ENCODE measurements around the gene PHETA1.
A peak's percentile ranks its signal among the peaks of the same experiment; 100 is the strongest.
"Not testable (repeated sequence)": the region's sequence is repeated elsewhere in the genome, so short reads cannot be mapped to it uniquely, and the experiment has no call there.

PHETA1 gene

GRCh38 chr12:111405149-111405858, 36.4 kb upstream of the PHETA1 start:
- peak; percentile 98 for DNase-seq

GRCh38 chr12:111404362-111405148, 35.7 kb upstream of the PHETA1 start:
- peak; percentile 41 for DNase-seq

- DNase-seq = not testable (repeated sequence)
Measured at GRCh38 chr12:111402490-111402824, 33.6 kb upstream of the PHETA1 start.

- no peak for DNase-seq
Measured at GRCh38 chr12:111401167-111401605, 32.3 kb upstream of the PHETA1 start.

- DNase-seq = not testable (repeated sequence)
Measured at GRCh38 chr12:111399741-111400404, 31.0 kb upstream of the PHETA1 start.

- no peak for DNase-seq
Measured at GRCh38 chr12:111398530-111398929, 29.6 kb upstream of the PHETA1 start.

GRCh38 chr12:111396726-111397445, 28.0 kb upstream of the PHETA1 start:
- peak; percentile 81 for DNase-seq

- not testable (repeated sequence) for DNase-seq
Measured at GRCh38 chr12:111396271-111396670, 27.4 kb upstream of the PHETA1 start.

GRCh38 chr12:111395336-111396187, 26.7 kb upstream of the PHETA1 start:
- no peak for DNase-seq

- no peak for DNase-seq
Measured at GRCh38 chr12:111394480-111394879, 25.6 kb upstream of the PHETA1 start.

GRCh38 chr12:111393700-111394300, 24.9 kb upstream of the PHETA1 start:
- DNase-seq = no peak

GRCh38 chr12:111390910-111391309, 22.0 kb upstream of the PHETA1 start:
- DNase-seq = no peak

GRCh38 chr12:111389635-111390034, 20.7 kb upstream of the PHETA1 start:
- DNase-seq = no peak

- no peak for DNase-seq
Measured at GRCh38 chr12:111387747-111388323, 18.9 kb upstream of the PHETA1 start.

GRCh38 chr12:111386885-111387284, 18.0 kb upstream of the PHETA1 start:
- no peak for DNase-seq

GRCh38 chr12:111384596-111384995, 15.7 kb upstream of the PHETA1 start:
- DNase-seq = no peak

GRCh38 chr12:111379942-111380554, 11.2 kb upstream of the PHETA1 start:
- DNase-seq = no peak

- no peak for DNase-seq
Measured at GRCh38 chr12:111377440-111377839, 8.5 kb upstream of the PHETA1 start.

GRCh38 chr12:111373231-111373630, 4.3 kb upstream of the PHETA1 start:
- DNase-seq = not testable (repeated sequence)

- DNase-seq = no peak
Measured at GRCh38 chr12:111369496-111370220, 763 bp upstream of the PHETA1 start.
